Testis (tissue), 2 donors: Measurements from ENCODE around the gene ACBD3.

ENCODE experiments used
- POLR2A ChIP-seq: fragments of 450-650 bp; IDR thresholded peaks from one replicate; pipeline ENCODE4 v1.6.1; 2017; ENCODE audit warnings: antibody characterized with exemption, mild to moderate bottlenecking, moderate library complexity
- TF ChIP-seq, protein P1 (sequence below), 3 experiments: fragments of 450-650 bp in 2 of 3; fragments of 200-600 bp in 1 of 3; sonication (generic) in 1 of 3; IDR thresholded peaks; one replicate each; pipeline ENCODE4 v1.5.1; 2016 to 2019; ENCODE audit warnings: antibody characterized with exemption in 3 of 3, mild to moderate bottlenecking in 2 of 3, moderate library complexity in 1 of 3

DNA sequence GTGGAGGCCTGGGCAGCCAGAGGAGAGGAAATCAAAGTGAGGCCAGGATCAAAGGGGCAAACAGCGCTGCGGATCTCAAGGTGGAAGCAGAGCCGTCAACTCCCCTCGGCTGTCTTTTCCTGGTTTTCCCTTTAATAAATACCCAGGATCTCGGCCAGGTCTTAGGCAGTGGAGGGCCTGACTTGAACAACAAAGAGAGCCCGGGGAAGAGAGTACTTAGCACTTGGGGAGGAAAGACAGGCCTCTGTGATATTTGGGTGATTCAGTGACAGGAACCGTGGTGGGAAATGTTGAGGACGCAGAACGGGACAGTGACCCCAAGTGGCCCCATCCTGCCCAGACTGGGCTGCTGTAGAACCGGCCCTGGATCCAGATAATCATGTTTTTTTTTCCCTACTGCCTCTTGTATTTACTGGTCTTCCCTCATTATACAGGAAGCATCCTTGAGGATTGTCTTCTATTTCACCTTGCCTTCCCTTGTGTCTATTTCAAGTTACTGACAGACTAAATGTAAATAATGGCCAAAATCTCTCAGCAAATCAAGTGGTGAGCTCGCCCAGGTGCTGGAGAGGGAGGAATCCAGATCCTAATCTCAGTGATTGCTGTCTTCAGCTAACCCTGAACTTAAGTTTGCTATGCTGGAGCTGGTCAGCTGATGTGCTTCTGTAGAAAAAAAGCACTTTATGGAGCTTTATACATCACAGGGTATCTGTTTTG lies 34.1 kb upstream of the ACBD3 start:
- no peak for TF ChIP-seq POLR2A
- TF ChIP-seq, protein P1, sequence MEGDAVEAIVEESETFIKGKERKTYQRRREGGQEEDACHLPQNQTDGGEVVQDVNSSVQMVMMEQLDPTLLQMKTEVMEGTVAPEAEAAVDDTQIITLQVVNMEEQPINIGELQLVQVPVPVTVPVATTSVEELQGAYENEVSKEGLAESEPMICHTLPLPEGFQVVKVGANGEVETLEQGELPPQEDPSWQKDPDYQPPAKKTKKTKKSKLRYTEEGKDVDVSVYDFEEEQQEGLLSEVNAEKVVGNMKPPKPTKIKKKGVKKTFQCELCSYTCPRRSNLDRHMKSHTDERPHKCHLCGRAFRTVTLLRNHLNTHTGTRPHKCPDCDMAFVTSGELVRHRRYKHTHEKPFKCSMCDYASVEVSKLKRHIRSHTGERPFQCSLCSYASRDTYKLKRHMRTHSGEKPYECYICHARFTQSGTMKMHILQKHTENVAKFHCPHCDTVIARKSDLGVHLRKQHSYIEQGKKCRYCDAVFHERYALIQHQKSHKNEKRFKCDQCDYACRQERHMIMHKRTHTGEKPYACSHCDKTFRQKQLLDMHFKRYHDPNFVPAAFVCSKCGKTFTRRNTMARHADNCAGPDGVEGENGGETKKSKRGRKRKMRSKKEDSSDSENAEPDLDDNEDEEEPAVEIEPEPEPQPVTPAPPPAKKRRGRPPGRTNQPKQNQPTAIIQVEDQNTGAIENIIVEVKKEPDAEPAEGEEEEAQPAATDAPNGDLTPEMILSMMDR (IDR thresholded peaks at IDR 0.05): no peak
